Activated CD4-positive, alpha-beta T cell treated with anti-CD3 and anti-CD28 coated beads, Interleukin-2, amount 50 U/mL, for 1 hour (primary cell): Measurements from ENCODE around the gene CA5A.
A peak's percentile ranks its signal among the peaks of the same experiment; 100 is the strongest.
"Not testable (repeated sequence)": the region's sequence is repeated elsewhere in the genome, so short reads cannot be mapped to it uniquely, and the experiment has no call there.

ENCODE experiments used
- DNase-seq: peaks from one replicate; pipeline ENCODE4 v3.0.0-alpha.2; 2020

CA5A gene

GRCh38 chr16:87936375-87937230 lies at the start of gene CA5A:
Gene CA5A, minus strand, starts transcription at chr16:87936529. Its CDS starts 79 bp downstream, at chr16:87936450.
- DNase-seq = no peak

- not testable (repeated sequence) for DNase-seq
Observed at GRCh38 chr16:87985493-87985892, 49.2 kb upstream of the CA5A start.

- no peak for DNase-seq
Observed at GRCh38 chr16:87984632-87985267, 48.4 kb upstream of the CA5A start.

- DNase-seq = not testable (repeated sequence)
Observed at GRCh38 chr16:87984180-87984579, 47.9 kb upstream of the CA5A start.

GRCh38 chr16:87983737-87984097 lies 47.4 kb upstream of the CA5A start:
- not testable (repeated sequence) for DNase-seq

- DNase-seq = not testable (repeated sequence)
Observed at GRCh38 chr16:87983072-87983736, 46.9 kb upstream of the CA5A start.

GRCh38 chr16:87982581-87983041 lies 46.3 kb upstream of the CA5A start:
- no peak for DNase-seq

GRCh38 chr16:87981376-87981775 lies 45.0 kb upstream of the CA5A start:
- not testable (repeated sequence) for DNase-seq

GRCh38 chr16:87979911-87980630 lies 43.7 kb upstream of the CA5A start:
- not testable (repeated sequence) for DNase-seq

- no peak for DNase-seq
Observed at GRCh38 chr16:87979352-87979751, 43.0 kb upstream of the CA5A start.

GRCh38 chr16:87978127-87978526 lies 41.8 kb upstream of the CA5A start:
- DNase-seq = no peak

- no peak for DNase-seq
Observed at GRCh38 chr16:87976665-87977064, 40.3 kb upstream of the CA5A start.

GRCh38 chr16:87974178-87974577 lies 37.8 kb upstream of the CA5A start:
- no peak for DNase-seq

- DNase-seq = no peak
Observed at GRCh38 chr16:87973717-87974116, 37.4 kb upstream of the CA5A start.

GRCh38 chr16:87971933-87972332 lies 35.6 kb upstream of the CA5A start:
- no peak for DNase-seq

- DNase-seq = no peak
Observed at GRCh38 chr16:87970186-87970585, 33.9 kb upstream of the CA5A start.

GRCh38 chr16:87968541-87968940 lies 32.2 kb upstream of the CA5A start:
- DNase-seq = no peak

- no peak for DNase-seq
Observed at GRCh38 chr16:87966685-87967185, 30.4 kb upstream of the CA5A start.

GRCh38 chr16:87966064-87966645 lies 29.8 kb upstream of the CA5A start:
- no peak for DNase-seq

GRCh38 chr16:87965417-87965816 lies 29.1 kb upstream of the CA5A start:
- no peak for DNase-seq

- no peak for DNase-seq
Observed at GRCh38 chr16:87964049-87964659, 27.8 kb upstream of the CA5A start.

GRCh38 chr16:87963400-87963799 lies 27.1 kb upstream of the CA5A start:
- peak; percentile 67 for DNase-seq
